GM23248 (cell line): Measurements from ENCODE around the gene LAMP1. TPM values are rescaled to one million over a fixed set of nuclear protein-coding genes. Genes with fewer than 3 reads are reported as not detected.
"Not testable (repeated sequence)": the region's sequence is repeated elsewhere in the genome, so short reads cannot be mapped to it uniquely, and the experiment has no call there.

Experiments
- DNase-seq: peaks from one replicate; pipeline ENCODE4 v3.0.0-alpha.2; 2015
- H2AFZ ChIP-seq: fragments of 200-600 bp; sonication (generic); 2 replicates; pipeline ENCODE4 v1.6.1; 2016; ENCODE audit warnings: antibody characterized with exemption
- H3F3A ChIP-seq: fragments of 200-600 bp; sonication (generic); 2 replicates; pipeline ENCODE4 v1.6.1; 2016; ENCODE audit warnings: mild to moderate bottlenecking, antibody characterized with exemption, mixed run types; ENCODE audit not compliant: insufficient read depth
- H3K27ac ChIP-seq: fragments of 200-600 bp; sonication (generic); 2 replicates; pipeline ENCODE4 v1.5.1; 2016; ENCODE audit warnings: mild to moderate bottlenecking
- H3K27me3 ChIP-seq: fragments of 200-600 bp; sonication (generic); replicated peaks from 2 replicates; pipeline ENCODE4 v1.6.1; 2016; ENCODE audit warnings: mild to moderate bottlenecking; ENCODE audit not compliant: insufficient read depth
- H3K36me3 ChIP-seq: fragments of 200-600 bp; sonication (generic); 2 replicates; pipeline ENCODE4 v1.6.1; 2016; ENCODE audit warnings: low read depth, mild to moderate bottlenecking
- H3K4me1 ChIP-seq: fragments of 200-600 bp; sonication (generic); 2 replicates; pipeline ENCODE4 v1.6.1; 2016; ENCODE audit warnings: mild to moderate bottlenecking; ENCODE audit not compliant: insufficient read depth
- H3K4me2 ChIP-seq: fragments of 200-600 bp; sonication (generic); one replicate; pipeline ENCODE4 v1.6.1; 2016; ENCODE audit warnings: mild to moderate bottlenecking; ENCODE audit not compliant: unreplicated experiment
- H3K4me3 ChIP-seq: fragments of 200-600 bp; sonication (generic); 2 replicates; pipeline ENCODE4 v1.5.1; 2016; ENCODE audit warnings: mild to moderate bottlenecking
- H3K79me2 ChIP-seq: fragments of 200-600 bp; sonication (generic); 2 replicates; pipeline ENCODE4 v1.6.1; 2016; ENCODE audit warnings: mild to moderate bottlenecking; ENCODE audit not compliant: insufficient read depth
- H3K9ac ChIP-seq: fragments of 200-600 bp; sonication (generic); 2 replicates; pipeline ENCODE4 v1.6.1; 2016; ENCODE audit warnings: mild to moderate bottlenecking
- H3K9me2 ChIP-seq: fragments of 200-600 bp; sonication (generic); 2 replicates; pipeline ENCODE4 v1.6.1; 2016; ENCODE audit warnings: mixed run types, mild to moderate bottlenecking, moderate library complexity; ENCODE audit not compliant: insufficient read depth
- H3K9me3 ChIP-seq: fragments of 200-600 bp; sonication (generic); one replicate; pipeline ENCODE4 v1.6.1; 2017; ENCODE audit warnings: low read depth
- H4K20me1 ChIP-seq: fragments of 200-600 bp; sonication (generic); 2 replicates; pipeline ENCODE4 v1.6.0; 2016; ENCODE audit not compliant: insufficient read depth
- EZH2 ChIP-seq: fragments of 200-600 bp; sonication (generic); IDR thresholded peaks from 2 replicates; pipeline ENCODE4 v1.6.1; 2018; ENCODE audit warnings: antibody characterized with exemption, mild to moderate bottlenecking; ENCODE audit not compliant: insufficient read depth, poor library complexity, severe bottlenecking
- EZH2phosphoT487 ChIP-seq: fragments of 200-600 bp; sonication (generic); IDR thresholded peaks from 2 replicates; pipeline ENCODE4 v1.6.1; 2018; ENCODE audit warnings: antibody characterized with exemption, moderate library complexity, mild to moderate bottlenecking, low read depth; ENCODE audit not compliant: insufficient read depth
- WGBS, 2 experiments: methylation state at CpG; one replicate each; pipeline ENCODE4 v1.1.6; 2015 to 2017; ENCODE audit warnings: low lambda C conversion rate in 2 of 2, low coverage in 1 of 2; ENCODE audit errors: missing lambda C conversion rate in 2 of 2; 5-methylcytosine and 5-hydroxymethylcytosine counted together
- in situ Hi-C: fragments of 300-500 bp; cut with MboI; formaldehyde crosslinking; loops from 2 replicates; pipeline ENCODE4 v1.15.0; 2020
- microRNA-seq: library from miRNA; unstranded; fragments of <30 nt; microRNA quantifications from one replicate; pipeline ENCODE4, GENCODE V29; 2016; ENCODE audit warnings: borderline number of aligned reads
- polyA plus RNA-seq: library from polyadenylated mRNA; unstranded; fragments of >200 nt; fragmentation: Nextera tagmentation; extraction: Ambion mirVana; gene quantifications from 2 replicates; pipeline ENCODE4 v1.2.1, GENCODE V29; 2016
- small RNA-seq: library from RNA; depleted of rRNA; stranded (forward); fragments of <200 nt; gene quantifications from one replicate; pipeline ENCODE3, GENCODE V24; 2014; ENCODE audit warnings: low read depth, low replicate concordance
- total RNA-seq: library from RNA; depleted of rRNA; stranded (reverse); fragments of >200 nt; shearing (Covaris generic); gene quantifications from 2 replicates; pipeline ENCODE4 v1.2.3, GENCODE V29; 2014; rRNA removed

Gene LAMP1
- total and polyA plus RNA-seq, 2 experiments from 2014 or later, result 111 to 305 TPM

GRCh38 chr13:113369189-113369588, 72.2 kb downstream of the LAMP1 start:
- no peak overlapping the region for H2AFZ ChIP-seq
- H3K9ac ChIP-seq, result no peak overlapping the region
- H4K20me1 ChIP-seq, result no peaks in the 10 kb centered on the region
- H3K4me2 ChIP-seq, result no peak overlapping the region
- no peaks in the 10 kb centered on the region for H3K79me2 ChIP-seq
- H3K36me3 ChIP-seq, result no peaks in the 10 kb centered on the region
- H3K9me2 ChIP-seq, result no peaks in the 10 kb centered on the region
- no peaks in the 10 kb centered on the region for H3K27me3 ChIP-seq
- WGBS, 2 experiments, result 80 to 91% methylated on average over 24 to 28 of the region's 29 CpGs
- H3K4me1 ChIP-seq, result no peaks in the 10 kb centered on the region
- H3K4me3 ChIP-seq, result no peak overlapping the region
- no peak for TF ChIP-seq EZH2
- no peak for TF ChIP-seq EZH2phosphoT487
- no peaks in the 10 kb centered on the region for H3K9me3 ChIP-seq
- no peak for DNase-seq
- no peaks in the 10 kb centered on the region for H3F3A ChIP-seq
- in situ Hi-C loops, result no loop called here
- H3K27ac ChIP-seq, result no peak overlapping the region

- in situ Hi-C loops, result no loop called here
Observed at GRCh38 chr13:113369881-113370280, 72.8 kb downstream of the LAMP1 start.

GRCh38 chr13:113371061-113371460, 74.0 kb downstream of the LAMP1 start:
- Histone ChIP-seq H3F3A (no peaks in the 10 kb centered on the region), H3K4me1 (no peaks in the 10 kb centered on the region), H3K4me2 (no peak overlapping the region), H3K9ac (no peak overlapping the region), H3K9me2 (no peaks in the 10 kb centered on the region), H3K36me3 (no peaks in the 10 kb centered on the region), H3K79me2 (no peaks in the 10 kb centered on the region), H3K4me3 (no peak overlapping the region), H4K20me1 (no peaks in the 10 kb centered on the region), H3K27ac (no peak overlapping the region), H3K27me3 (no peaks in the 10 kb centered on the region), H3K9me3 (no peaks in the 10 kb centered on the region), H2AFZ (no peak overlapping the region)
- in situ Hi-C loops, result no loop called here
- 87 to 89% methylated on average over 11 to 12 of the region's 13 CpGs for WGBS, 2 experiments
- no peak for DNase-seq
- no peak for TF ChIP-seq EZH2
- TF ChIP-seq EZH2phosphoT487, result no peak

More at GRCh38 chr13:113369881-113370280, 72.8 kb downstream of the LAMP1 start:
- Histone ChIP-seq H4K20me1 (no peaks in the 10 kb centered on the region), H3K4me2 (no peak overlapping the region), H3K9me3 (no peaks in the 10 kb centered on the region), H2AFZ (no peak overlapping the region), H3F3A (no peaks in the 10 kb centered on the region), H3K9ac (no peak overlapping the region), H3K79me2 (no peaks in the 10 kb centered on the region), H3K27ac (no peak overlapping the region), H3K4me1 (no peaks in the 10 kb centered on the region), H3K36me3 (no peaks in the 10 kb centered on the region), H3K9me2 (no peaks in the 10 kb centered on the region), H3K27me3 (no peaks in the 10 kb centered on the region), H3K4me3 (no peak overlapping the region)
- no peak for DNase-seq
- TF ChIP-seq EZH2phosphoT487 (no peak), EZH2 (no peak)
- 67 to 70% methylated on average over 10 of the region's 10 CpGs for whole genome bisulfite sequencing, 2 experiments

- H3K36me3 ChIP-seq, H4K20me1 ChIP-seq, H3K9me3 ChIP-seq, H3K27me3 ChIP-seq, in situ Hi-C loops, H3K27ac ChIP-seq, H3K79me2 ChIP-seq, DNase-seq, H2AFZ ChIP-seq, H3K4me1 ChIP-seq, H3K4me3 ChIP-seq, H3K9me2 ChIP-seq, H3K4me2 ChIP-seq, H3F3A ChIP-seq, H3K9ac ChIP-seq: not testable (repeated sequence)
- 96 to 97% methylated on average over 3 of the region's 3 CpGs for WGBS, 2 experiments
Observed at GRCh38 chr13:113371701-113372100, 74.7 kb downstream of the LAMP1 start.

Small RNA genes within 50 kb of the gene (microRNA-seq; reads per million reads assigned to microRNA genes)
- gene MIR8075, result not detected

Small RNA genes within 50 kb of the gene (small RNA-seq; reads per million reads assigned to genes)
- not detected for gene MIR8075

Other genes with a start within 250 kb of the LAMP1 start
- not detected in 2 replicates for gene F7, start 191.4 kb upstream of the LAMP1 start, total RNA-seq
- not detected in 2 replicates for gene F7, start 191.4 kb upstream of the LAMP1 start, polyA plus RNA-seq
- 7.8 and 10.2 TPM in 2 replicates for gene F10, start 174.4 kb upstream of the LAMP1 start, total RNA-seq
- 9.0 and 9.1 TPM in 2 replicates for gene F10, start 174.4 kb upstream of the LAMP1 start, polyA plus RNA-seq
- gene PROZ, start 138.6 kb upstream of the LAMP1 start, total RNA-seq, result not detected in 2 replicates
- not detected in 2 replicates for gene PROZ, start 138.6 kb upstream of the LAMP1 start, polyA plus RNA-seq
- gene PCID2, start 88.6 kb upstream of the LAMP1 start, total RNA-seq, result 60.7 and 67.9 TPM in 2 replicates
- gene PCID2, start 88.6 kb upstream of the LAMP1 start, polyA plus RNA-seq, result 58.3 and 58.6 TPM in 2 replicates
- gene CUL4A, start 87.6 kb upstream of the LAMP1 start, total RNA-seq, result 93.0 and 197 TPM in 2 replicates
- gene CUL4A, start 87.6 kb upstream of the LAMP1 start, polyA plus RNA-seq, result 65.9 and 67.3 TPM in 2 replicates
- not detected in 2 replicates for gene GRTP1, start 66.9 kb downstream of the LAMP1 start, total RNA-seq
- 0.18 TPM in 1 of 2 replicates, not detected in the other for gene GRTP1, start 66.9 kb downstream of the LAMP1 start, polyA plus RNA-seq
- gene ADPRHL1, start 156.2 kb downstream of the LAMP1 start, total RNA-seq, result 1.4 and 2.2 TPM in 2 replicates
- gene ADPRHL1, start 156.2 kb downstream of the LAMP1 start, polyA plus RNA-seq, result 1.6 and 1.8 TPM in 2 replicates
- gene DCUN1D2, start 193.5 kb downstream of the LAMP1 start, total RNA-seq, result 9.9 and 22.1 TPM in 2 replicates
- gene DCUN1D2, start 193.5 kb downstream of the LAMP1 start, polyA plus RNA-seq, result 7.2 and 11.1 TPM in 2 replicates